ENCODE results near the gene GNG4. TPM values are rescaled to one million over a fixed set of nuclear protein-coding genes. Genes with fewer than 3 reads are reported as not detected.
A peak's percentile ranks its signal among the peaks of the same experiment; 100 is the strongest.
"Not testable (repeated sequence)": the region's sequence is repeated elsewhere in the genome, so short reads cannot be mapped to it uniquely, and the experiment has no call there.

Gene GNG4
- total RNA-seq, 2 experiments from 2014 or later = 0.53 to 4.7 TPM

DNA sequence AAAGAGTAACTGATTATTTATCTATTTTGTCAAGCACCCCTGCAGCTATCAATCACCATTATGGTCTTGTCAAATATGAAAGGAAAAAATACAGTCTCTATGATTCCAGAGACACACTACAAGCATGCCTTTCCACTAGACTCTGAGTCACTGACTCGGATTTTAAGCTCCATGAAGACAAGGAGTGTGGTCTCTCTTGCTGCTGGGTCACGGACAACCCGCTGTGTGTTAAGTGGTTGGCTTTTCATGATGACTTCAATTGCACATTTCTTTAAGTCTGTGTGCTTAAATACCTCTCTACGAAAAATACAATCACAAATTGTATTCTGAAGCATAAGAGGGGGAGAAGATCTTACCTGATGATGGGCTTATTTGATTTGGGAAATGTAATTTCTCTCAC is 14.0 kb upstream of the GNG4 start:
- ATAC-seq (no peak), DNase-seq (no peak)
- CTCF ChIA-PET = no interaction called here
- Mint-ChIP-seq H3K27me3 (no peaks in the 10 kb centered on the region), H3K9me3 (ENCODE audit: low read depth) (no peaks in the 10 kb centered on the region), H3K27ac (no peak overlapping the region), H3K4me1 (peaks cover 2% of the 10 kb centered on the region), H3K36me3 (peaks cover 28% of the 10 kb centered on the region), H3K4me3 (no peak overlapping the region)

GRCh38 chr1:235661568-235661967 is 12.0 kb upstream of the GNG4 start:
- Mint-ChIP-seq H3K4me1 (no peaks in the 10 kb centered on the region), H3K36me3 (peaks cover 21% of the 10 kb centered on the region), H3K4me3 (no peak overlapping the region), H3K27ac (no peak overlapping the region), H3K27me3 (peaks cover 2% of the 10 kb centered on the region), H3K9me3 (ENCODE audit: low read depth) (no peaks in the 10 kb centered on the region)
- ATAC-seq (no peak), DNase-seq (no peak)
- CTCF ChIA-PET = no interaction called here

GRCh38 chr1:235659186-235659771 is 9.7 kb upstream of the GNG4 start:
- ATAC-seq (no peak), DNase-seq (no peak)
- CTCF ChIA-PET = interaction anchor here (2.3 kb wide), 1 partner anchor 20 kb away, joined by 4 read pairs; no protein-coding TSS in a partner anchor
- H3K9me3 Mint-ChIP-seq (ENCODE audit: low read depth) = no peaks in the 10 kb centered on the region
- no peaks in the 10 kb centered on the region for H3K4me1 Mint-ChIP-seq
- peaks cover 13% of the 10 kb centered on the region for H3K27me3 Mint-ChIP-seq
- H3K27ac Mint-ChIP-seq = no peak overlapping the region
- no peak overlapping the region for H3K4me3 Mint-ChIP-seq
- H3K36me3 Mint-ChIP-seq = peaks cover 18% of the 10 kb centered on the region

DNA sequence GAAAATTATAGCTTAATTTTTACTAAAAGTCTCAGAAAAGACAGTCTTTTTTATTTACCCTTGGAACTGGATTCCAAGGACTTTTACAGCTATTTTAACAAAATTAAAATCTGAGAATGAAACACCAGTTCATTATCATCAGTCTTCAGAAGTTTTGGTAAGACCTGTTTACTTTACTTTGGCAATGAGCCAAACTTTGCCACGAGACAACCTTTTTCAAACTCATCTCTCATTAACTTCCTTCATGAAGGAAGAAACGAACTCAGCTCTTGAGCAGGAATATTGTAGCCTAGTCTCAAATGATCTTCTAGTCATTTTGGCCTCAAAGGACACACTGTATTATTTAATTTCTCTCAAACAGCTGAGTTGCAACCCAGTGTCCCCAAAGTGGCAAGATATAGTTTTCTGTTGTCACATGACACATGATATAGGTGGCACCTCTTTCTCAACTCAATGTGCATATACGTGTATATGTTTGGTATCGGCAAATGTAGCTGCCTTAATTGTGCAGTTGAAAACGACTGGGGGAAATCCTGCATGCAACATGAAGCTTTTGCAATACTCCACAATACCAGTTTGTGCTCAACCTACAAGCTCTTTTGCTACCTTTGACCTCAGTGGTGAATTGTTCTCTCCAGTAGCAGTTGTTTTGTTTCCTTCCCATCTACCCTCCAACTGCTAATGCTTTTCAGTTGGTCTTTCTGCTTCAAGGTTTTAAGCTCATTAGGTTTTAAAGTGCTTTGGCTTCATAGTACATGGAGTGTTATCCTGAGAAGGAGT is 8.4 kb upstream of the GNG4 start:
- Mint-ChIP-seq H3K36me3 (peaks cover 12% of the 10 kb centered on the region), H3K27ac (no peak overlapping the region), H3K9me3 (ENCODE audit: low read depth) (no peaks in the 10 kb centered on the region), H3K4me3 (no peak overlapping the region), H3K4me1 (no peaks in the 10 kb centered on the region), H3K27me3 (peaks cover 24% of the 10 kb centered on the region)
- DNase-seq (no peak), ATAC-seq (no peak)
- CTCF ChIA-PET = interaction anchor here (0.7 to 2.3 kb wide), 3 partner anchors 21 to 230 kb away, joined by 3 to 4 read pairs (median 3); no protein-coding TSS in a partner anchor

- H3K9me3 Mint-ChIP-seq (ENCODE audit: low read depth) = no peaks in the 10 kb centered on the region
- H3K4me1 Mint-ChIP-seq = no peaks in the 10 kb centered on the region
- DNase-seq (no peak), ATAC-seq (no peak)
- H3K27me3 Mint-ChIP-seq = peaks cover 31% of the 10 kb centered on the region
- H3K27ac Mint-ChIP-seq = no peak overlapping the region
- CTCF ChIA-PET = interaction anchor here (0.7 to 2.3 kb wide), 3 partner anchors 22 to 230 kb away, joined by 3 to 4 read pairs (median 3); no protein-coding TSS in a partner anchor
- H3K36me3 Mint-ChIP-seq = peaks cover 5% of the 10 kb centered on the region
- no peak overlapping the region for H3K4me3 Mint-ChIP-seq
These were observed 7.7 kb upstream of the GNG4 start for GRCh38 chr1:235657269-235657668.

GRCh38 chr1:235652364-235652763 is 2.8 kb upstream of the GNG4 start:
- no peak overlapping the region for H3K27ac Mint-ChIP-seq
- CTCF ChIA-PET = interaction anchor here (1.2 kb wide), 1 partner anchor 319 kb away, joined by 3 read pairs; no protein-coding TSS in a partner anchor
- peaks cover 65% of the 10 kb centered on the region for H3K27me3 Mint-ChIP-seq
- no peak overlapping the region for H3K4me3 Mint-ChIP-seq
- DNase-seq (no peak), ATAC-seq (no peak)
- H3K36me3 Mint-ChIP-seq = peaks cover 8% of the 10 kb centered on the region
- peaks cover 13% of the 10 kb centered on the region for H3K4me1 Mint-ChIP-seq
- peaks cover 3% of the 10 kb centered on the region for H3K9me3 Mint-ChIP-seq (ENCODE audit: low read depth)

DNA sequence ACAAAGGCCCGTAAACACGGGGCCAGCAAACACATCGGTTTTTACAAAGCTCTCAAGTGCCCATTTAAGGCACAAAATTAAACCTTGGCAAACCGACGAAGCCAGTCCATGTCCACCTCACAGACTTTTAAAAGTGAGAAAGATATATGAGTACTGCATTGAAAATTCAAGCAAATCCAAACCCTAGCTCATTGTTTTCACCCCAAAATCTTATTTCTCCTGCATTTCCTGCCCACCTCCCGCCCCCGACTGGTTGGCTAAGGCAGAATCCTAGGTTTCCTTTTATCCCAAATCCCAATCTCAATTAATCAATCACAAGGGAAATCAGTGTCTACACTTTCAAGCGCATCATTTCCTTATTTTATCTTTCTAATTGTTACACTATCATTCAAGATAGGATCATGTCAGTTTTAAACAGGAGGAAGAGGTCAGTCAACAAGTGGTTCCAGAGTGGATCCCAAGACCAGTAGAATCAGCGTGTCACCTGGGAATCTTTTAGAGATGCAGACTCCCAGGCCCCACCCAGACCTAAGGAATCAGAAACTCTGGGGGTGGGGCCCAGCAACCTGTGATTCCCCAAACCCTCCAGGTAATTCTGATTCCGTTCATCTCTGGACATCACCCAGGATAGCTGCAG is 1.7 kb upstream of the GNG4 start:
- Mint-ChIP-seq H3K27me3 (peaks cover 73% of the 10 kb centered on the region), H3K9me3 (ENCODE audit: low read depth) (peaks cover 3% of the 10 kb centered on the region), H3K4me1 (peaks cover 16% of the 10 kb centered on the region), H3K4me3 (peak overlapping the region; percentile 57), H3K36me3 (peaks cover 8% of the 10 kb centered on the region), H3K27ac (no peak overlapping the region)
- DNase-seq (no peak), ATAC-seq (no peak)
- CTCF ChIA-PET = no interaction called here

GRCh38 chr1:235650341-235651169 is 971 bp upstream of the GNG4 start:
- Mint-ChIP-seq H3K4me3 (peak overlapping the region; percentile 57), H3K4me1 (peaks cover 18% of the 10 kb centered on the region), H3K36me3 (peaks cover 8% of the 10 kb centered on the region), H3K27ac (no peak overlapping the region), H3K9me3 (ENCODE audit: low read depth) (peaks cover 3% of the 10 kb centered on the region), H3K27me3 (peaks cover 77% of the 10 kb centered on the region)
- no peak for DNase-seq
- CTCF ChIA-PET = no interaction called here
- no peak for ATAC-seq

GRCh38 chr1:235648954-235649367 is 623 bp downstream of the GNG4 start:
- Mint-ChIP-seq H3K36me3 (peaks cover 8% of the 10 kb centered on the region), H3K4me1 (peaks cover 18% of the 10 kb centered on the region), H3K27me3 (peaks cover 79% of the 10 kb centered on the region), H3K4me3 (peak overlapping the region; percentile 52), H3K9me3 (ENCODE audit: low read depth) (peaks cover 3% of the 10 kb centered on the region), H3K27ac (no peak overlapping the region)
- ATAC-seq = peak; percentile 81
- CTCF ChIA-PET = no interaction called here
- peak; percentile 76 for DNase-seq

DNA sequence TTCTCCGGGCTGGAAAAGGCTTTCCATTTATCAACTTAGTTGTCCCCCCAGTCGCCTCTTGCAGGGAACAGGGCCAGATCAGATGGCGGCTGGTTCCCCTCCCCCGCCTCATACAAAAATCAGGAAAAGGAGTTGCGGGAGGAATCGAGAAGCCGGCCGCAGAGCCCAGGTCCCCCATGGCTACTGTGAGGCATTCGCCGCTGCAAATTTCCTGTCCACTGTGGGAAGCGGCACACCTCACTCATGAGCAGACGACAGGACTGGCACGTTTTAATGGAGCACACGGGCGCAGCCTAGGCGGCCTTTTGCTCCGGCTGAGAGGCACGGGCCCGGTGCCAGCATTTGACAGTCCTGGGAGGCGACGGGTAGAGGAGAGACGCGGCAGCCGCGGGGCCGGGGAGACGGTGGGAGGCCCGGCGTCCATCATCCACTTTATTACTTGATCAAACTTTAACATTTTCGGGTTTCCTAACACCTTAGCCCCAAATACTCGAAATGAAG is 1.1 kb downstream of the GNG4 start:
- DNase-seq (no peak), ATAC-seq (no peak)
- peaks cover 80% of the 10 kb centered on the region for H3K27me3 Mint-ChIP-seq
- peaks cover 3% of the 10 kb centered on the region for H3K9me3 Mint-ChIP-seq (ENCODE audit: low read depth)
- peaks cover 6% of the 10 kb centered on the region for H3K36me3 Mint-ChIP-seq
- CTCF ChIA-PET = no interaction called here
- H3K27ac Mint-ChIP-seq = no peak overlapping the region
- peak overlapping the region; percentile 52 for H3K4me3 Mint-ChIP-seq
- H3K4me1 Mint-ChIP-seq = peaks cover 18% of the 10 kb centered on the region

DNA sequence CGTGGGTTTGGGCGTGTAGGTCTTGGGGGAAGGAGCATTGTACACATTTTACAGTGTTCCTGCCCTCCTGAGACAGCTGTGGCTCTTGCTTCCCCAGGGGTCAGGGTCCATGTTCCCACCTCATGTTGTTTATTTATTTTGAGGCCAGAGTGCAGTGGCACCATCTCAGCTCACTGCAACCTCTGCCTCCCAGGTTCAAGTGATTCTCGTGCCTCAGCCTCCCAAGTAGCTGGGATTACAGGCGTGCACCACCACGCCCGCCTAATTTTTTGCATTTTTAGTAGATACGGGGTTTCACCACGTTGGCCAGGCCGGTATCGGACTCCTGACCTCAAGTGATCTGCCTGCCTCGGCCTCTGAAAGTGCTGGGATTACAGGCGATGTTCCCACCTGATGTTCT is 2.0 kb downstream of the GNG4 start:
- DNase-seq; H3K4me3 Mint-ChIP-seq; ATAC-seq; H3K36me3 Mint-ChIP-seq; H3K27ac Mint-ChIP-seq; H3K9me3 Mint-ChIP-seq (ENCODE audit: low read depth); CTCF ChIA-PET: not testable (repeated sequence)
- Mint-ChIP-seq H3K4me1 (peaks cover 28% of the 10 kb centered on the region), H3K27me3 (peaks cover 78% of the 10 kb centered on the region)

GRCh38 chr1:235646463-235646862 is 3.1 kb downstream of the GNG4 start:
- CTCF ChIA-PET = no interaction called here
- no peak for DNase-seq
- ATAC-seq = no peak
- no peak overlapping the region for H3K27ac Mint-ChIP-seq
- no peak overlapping the region for H3K4me3 Mint-ChIP-seq
- H3K9me3 Mint-ChIP-seq (ENCODE audit: low read depth) = peaks cover 3% of the 10 kb centered on the region
- peaks cover 6% of the 10 kb centered on the region for H3K36me3 Mint-ChIP-seq
- H3K4me1 Mint-ChIP-seq = peaks cover 38% of the 10 kb centered on the region
- H3K27me3 Mint-ChIP-seq = peaks cover 73% of the 10 kb centered on the region

All from activated CD8-positive, alpha-beta memory T cell treated with anti-CD3 and anti-CD28 coated beads, Interleukin-2, amount 10 ng/mL, durations not matched to agents 7 days and 5 days (primary cell).